Epithelial cell of proximal tubule (primary cell): ENCODE data around the gene SLC25A41. TPM values are rescaled to one million over a fixed set of nuclear protein-coding genes. Genes with fewer than 3 reads are reported as not detected.

Experiments
- DNase-seq: peaks from one replicate; pipeline ENCODE4 v3.0.0-alpha.2; 2011; ENCODE audit warnings: low read depth
- H3K4me3 ChIP-seq: 2 replicates; pipeline ENCODE4 v1.5.1; 2011; ENCODE audit warnings: low read depth, mild to moderate bottlenecking, low read length
- total RNA-seq: library from RNA; depleted of rRNA; stranded (reverse); fragments of >200 nt; gene quantifications from 2 replicates; pipeline ENCODE4 v1.2.3, GENCODE V29; 2015
- TF ChIP-seq, protein P1 (sequence below): conservative IDR thresholded peaks from 2 replicates; pipeline ENCODE4 v1.5.1; 2012; ENCODE audit warnings: low read depth, mild to moderate bottlenecking, low read length

SLC25A41 gene
- total RNA-seq, 1 donor from 2014 or later, result 0.23 TPM

DNA sequence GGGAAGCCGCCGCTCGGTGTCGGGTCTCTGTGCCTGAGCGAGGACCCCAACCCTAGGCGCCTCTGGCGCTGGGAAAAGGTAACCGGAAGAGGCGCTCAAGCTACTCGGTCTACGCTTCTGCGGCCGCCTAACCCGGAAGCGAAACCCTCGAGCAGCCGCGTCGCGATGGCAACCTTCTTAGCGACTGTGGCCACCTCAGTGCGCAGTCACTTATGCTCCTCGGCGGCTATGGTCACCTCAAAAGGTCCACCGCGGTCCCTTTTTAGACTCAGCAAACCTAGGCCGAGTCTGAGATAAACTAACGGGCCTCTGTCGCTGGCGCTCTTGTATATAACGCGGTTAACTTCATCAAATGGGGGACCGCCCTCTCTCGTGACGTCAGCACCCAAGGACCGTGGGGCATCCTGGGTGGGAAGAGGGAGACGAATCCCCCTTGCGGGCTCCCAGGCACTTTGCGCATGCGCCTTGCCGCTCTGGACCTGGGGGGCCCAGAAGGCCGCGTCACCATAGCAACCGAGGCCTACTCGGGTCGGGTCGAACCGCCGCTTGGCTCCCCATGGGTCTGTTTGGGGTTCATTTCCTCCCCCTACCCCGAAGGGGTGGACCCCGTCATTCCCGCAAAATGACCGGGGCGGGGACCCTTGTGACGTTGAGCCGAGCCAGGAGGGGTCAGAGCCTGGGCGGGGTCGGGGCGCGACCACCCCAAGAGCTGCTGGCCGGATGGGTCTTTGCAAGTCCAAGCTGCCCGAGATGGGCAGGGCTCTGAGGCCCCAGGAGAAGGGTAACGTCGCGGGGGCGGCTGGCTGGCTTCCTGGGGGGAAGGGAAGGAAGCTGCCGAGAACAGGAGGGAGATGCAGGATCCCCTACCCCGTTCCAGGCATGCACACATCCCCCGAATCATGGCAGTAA lies 40.2 kb downstream of the SLC25A41 start, which contains the start of gene GTF2F1:
Gene GTF2F1, minus strand, starts transcription at position 91 of the 909 bp plus-strand sequence. CDS start 169 bp downstream, outside the sequence.
- TF ChIP-seq, protein P1, sequence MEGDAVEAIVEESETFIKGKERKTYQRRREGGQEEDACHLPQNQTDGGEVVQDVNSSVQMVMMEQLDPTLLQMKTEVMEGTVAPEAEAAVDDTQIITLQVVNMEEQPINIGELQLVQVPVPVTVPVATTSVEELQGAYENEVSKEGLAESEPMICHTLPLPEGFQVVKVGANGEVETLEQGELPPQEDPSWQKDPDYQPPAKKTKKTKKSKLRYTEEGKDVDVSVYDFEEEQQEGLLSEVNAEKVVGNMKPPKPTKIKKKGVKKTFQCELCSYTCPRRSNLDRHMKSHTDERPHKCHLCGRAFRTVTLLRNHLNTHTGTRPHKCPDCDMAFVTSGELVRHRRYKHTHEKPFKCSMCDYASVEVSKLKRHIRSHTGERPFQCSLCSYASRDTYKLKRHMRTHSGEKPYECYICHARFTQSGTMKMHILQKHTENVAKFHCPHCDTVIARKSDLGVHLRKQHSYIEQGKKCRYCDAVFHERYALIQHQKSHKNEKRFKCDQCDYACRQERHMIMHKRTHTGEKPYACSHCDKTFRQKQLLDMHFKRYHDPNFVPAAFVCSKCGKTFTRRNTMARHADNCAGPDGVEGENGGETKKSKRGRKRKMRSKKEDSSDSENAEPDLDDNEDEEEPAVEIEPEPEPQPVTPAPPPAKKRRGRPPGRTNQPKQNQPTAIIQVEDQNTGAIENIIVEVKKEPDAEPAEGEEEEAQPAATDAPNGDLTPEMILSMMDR, result no peak
- peak; percentile 62 for DNase-seq
- H3K4me3 ChIP-seq, result peak within 1 kb of the TSS; percentile 67

- DNase-seq, result no peak
- peak overlapping the region; percentile 67 for H3K4me3 ChIP-seq
- TF ChIP-seq, protein P1, result no peak
Measured at GRCh38 chr19:6392221-6393073, 41.1 kb downstream of the SLC25A41 start.

GRCh38 chr19:6387372-6387771 lies 46.2 kb downstream of the SLC25A41 start:
- H3K4me3 ChIP-seq, result no peak overlapping the region

DNA sequence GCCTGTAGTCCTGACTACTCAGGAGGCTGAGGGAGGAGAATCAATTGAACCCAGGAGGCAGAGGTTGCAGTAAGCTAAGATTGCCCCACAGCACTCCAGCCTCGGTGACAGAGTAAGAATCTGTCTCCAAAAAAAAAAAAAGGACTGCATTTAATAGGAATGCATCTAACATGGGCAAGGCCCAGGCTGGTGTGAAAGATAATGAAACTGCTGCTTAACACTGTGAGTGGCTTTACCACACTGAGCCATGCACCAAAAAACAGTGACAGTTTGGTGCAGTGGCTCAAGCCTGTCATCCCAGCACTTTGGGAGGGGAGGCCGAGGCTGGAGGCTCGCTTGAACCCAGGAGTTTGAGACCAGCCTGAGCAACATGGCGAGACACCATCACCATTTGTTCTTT lies 49.2 kb downstream of the SLC25A41 start:
- no peak for DNase-seq
- TF ChIP-seq, protein P1, result no peak
- no peak overlapping the region for H3K4me3 ChIP-seq

More at GRCh38 chr19:6387372-6387771, 46.2 kb downstream of the SLC25A41 start:
- DNase-seq, result no peak
- TF ChIP-seq, protein P1, result no peak

DNA sequence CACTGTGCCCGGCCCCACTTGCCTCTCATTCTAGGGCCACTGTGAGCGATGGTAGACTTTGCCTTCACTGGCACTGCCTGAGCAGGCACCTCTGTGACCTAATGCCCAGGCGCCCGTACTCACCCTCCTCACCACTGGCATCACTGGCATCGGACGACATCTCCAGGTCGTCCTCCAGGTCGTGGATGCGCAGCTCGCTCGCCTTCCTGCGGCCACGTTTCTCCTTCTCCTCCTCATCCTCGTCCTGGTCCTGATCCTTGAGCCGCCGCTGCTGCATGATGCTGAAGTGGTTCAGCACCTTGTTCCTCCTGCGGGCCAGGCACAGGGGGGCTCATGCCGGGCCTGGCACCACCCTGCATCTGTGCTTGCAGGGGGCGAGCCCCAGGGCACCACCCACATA lies 50.4 kb downstream of the SLC25A41 start:
- DNase-seq, result no peak
- H3K4me3 ChIP-seq, result no peak overlapping the region
- TF ChIP-seq, protein P1, result no peak

- TF ChIP-seq, protein P1, result no peak
- no peak overlapping the region for H3K4me3 ChIP-seq
- DNase-seq, result no peak
Measured at GRCh38 chr19:6381030-6381750, 52.4 kb downstream of the SLC25A41 start.
